ENCODE data around the gene LPO.

- TF ChIP-seq POLR2A (IDR thresholded peaks at IDR 0.05) (no peak), POLR2AphosphoS5 (IDR thresholded peaks at IDR 0.05) (no peak), CTCF (IDR thresholded peaks at IDR 0.05) (no peak), EP300 (IDR thresholded peaks at IDR 0.05) (no peak)
These were observed 62.0 kb downstream of the LPO start for GRCh38 chr17:58300336-58300735.
